Loucy (cell line): Measurements from ENCODE around the gene RBM33.

Experiments
- H2AFZ ChIP-seq: fragments of 200-600 bp; sonication (generic); 2 replicates; pipeline ENCODE4 v1.6.0; 2016; ENCODE audit warnings: antibody characterized with exemption, mild to moderate bottlenecking, low read length, moderate library complexity
- H3F3A ChIP-seq: fragments of 200-600 bp; 2 replicates; pipeline ENCODE4 v1.6.0; 2016; ENCODE audit warnings: antibody characterized with exemption, low read depth, mild to moderate bottlenecking
- H3K27me3 ChIP-seq: fragments of 200-600 bp; sonication (generic); 2 replicates; pipeline ENCODE4 v1.6.1; 2014; ENCODE audit warnings: low read length, mild to moderate bottlenecking; ENCODE audit not compliant: insufficient read depth, poor library complexity, severe bottlenecking
- H3K36me3 ChIP-seq: fragments of 200-600 bp; sonication (generic); 2 replicates; pipeline ENCODE4 v1.6.1; 2016; ENCODE audit warnings: low read length; ENCODE audit not compliant: insufficient read depth
- H3K4me1 ChIP-seq: fragments of 200-600 bp; sonication (generic); 2 replicates; pipeline ENCODE4 v1.5.1; 2014; ENCODE audit warnings: low read length, mild to moderate bottlenecking; ENCODE audit not compliant: insufficient read depth, poor library complexity, severe bottlenecking
- H3K4me2 ChIP-seq: fragments of 200-600 bp; sonication (generic); 2 replicates; pipeline ENCODE4 v1.6.0; 2014; ENCODE audit warnings: antibody characterized with exemption, low read length, low read depth, mild to moderate bottlenecking; ENCODE audit not compliant: poor library complexity, severe bottlenecking
- H3K4me3 ChIP-seq: fragments of 200-600 bp; sonication (generic); 2 replicates; pipeline ENCODE4 v1.5.1; 2014; ENCODE audit warnings: low read length, mild to moderate bottlenecking, mixed read lengths; ENCODE audit not compliant: poor library complexity, severe bottlenecking
- H3K79me2 ChIP-seq: fragments of 200-600 bp; sonication (generic); 2 replicates; pipeline ENCODE4 v1.6.1; 2014; ENCODE audit warnings: low read length; ENCODE audit not compliant: insufficient read depth
- H3K9ac ChIP-seq: fragments of 200-600 bp; sonication (generic); 2 replicates; pipeline ENCODE4 v1.6.0; 2014; ENCODE audit warnings: mild to moderate bottlenecking, low read depth, low read length, moderate library complexity; ENCODE audit not compliant: poor library complexity, severe bottlenecking
- H3K9me2 ChIP-seq: fragments of 200-600 bp; sonication (generic); replicated peaks from 2 replicates; pipeline ENCODE4 v1.6.1; 2016; ENCODE audit warnings: low read depth, low read length, mixed read lengths
- H3K9me3 ChIP-seq: fragments of 200-600 bp; sonication (generic); 2 replicates; pipeline ENCODE4 v1.6.1; 2014; ENCODE audit warnings: mild to moderate bottlenecking, antibody characterized with exemption, low read length, low read depth; ENCODE audit not compliant: insufficient read depth
- H4K20me1 ChIP-seq: fragments of 200-600 bp; sonication (generic); 2 replicates; pipeline ENCODE4 v1.6.0; 2014; ENCODE audit warnings: antibody characterized with exemption, low read length, mild to moderate bottlenecking; ENCODE audit not compliant: insufficient read depth, poor library complexity, severe bottlenecking
- CTCF ChIP-seq: fragments of 200-600 bp; sonication (generic); conservative IDR thresholded peaks from 2 replicates; pipeline ENCODE4 v1.5.1; 2014; ENCODE audit warnings: mild to moderate bottlenecking, antibody characterized with exemption, low read length
- EZH2phosphoT487 ChIP-seq: fragments of 200-600 bp; IDR thresholded peaks from 2 replicates; pipeline ENCODE4 v1.6.1; 2018; ENCODE audit warnings: antibody characterized with exemption, mild to moderate bottlenecking, moderate library complexity, borderline replicate concordance

The RBM33 gene

GRCh38 chr7:155824227-155824886 lies 179.9 kb downstream of the RBM33 start:
- no peak overlapping the region for H2AFZ ChIP-seq
- H3K36me3 ChIP-seq = no peaks in the 10 kb centered on the region
- H3K27me3 ChIP-seq = no peaks in the 10 kb centered on the region
- H3K4me1 ChIP-seq = no peaks in the 10 kb centered on the region
- H3K79me2 ChIP-seq = no peaks in the 10 kb centered on the region
- TF ChIP-seq EZH2phosphoT487 = no peak
- TF ChIP-seq CTCF = no peak
- H3K9ac ChIP-seq = no peak overlapping the region
- no peaks in the 10 kb centered on the region for H3K9me2 ChIP-seq
- H3K4me2 ChIP-seq = no peak overlapping the region
- no peak overlapping the region for H3K4me3 ChIP-seq
- no peaks in the 10 kb centered on the region for H3F3A ChIP-seq
- no peaks in the 10 kb centered on the region for H4K20me1 ChIP-seq
- H3K9me3 ChIP-seq = peaks cover 2% of the 10 kb centered on the region; the same call in 1 of the 2 replicates

DNA sequence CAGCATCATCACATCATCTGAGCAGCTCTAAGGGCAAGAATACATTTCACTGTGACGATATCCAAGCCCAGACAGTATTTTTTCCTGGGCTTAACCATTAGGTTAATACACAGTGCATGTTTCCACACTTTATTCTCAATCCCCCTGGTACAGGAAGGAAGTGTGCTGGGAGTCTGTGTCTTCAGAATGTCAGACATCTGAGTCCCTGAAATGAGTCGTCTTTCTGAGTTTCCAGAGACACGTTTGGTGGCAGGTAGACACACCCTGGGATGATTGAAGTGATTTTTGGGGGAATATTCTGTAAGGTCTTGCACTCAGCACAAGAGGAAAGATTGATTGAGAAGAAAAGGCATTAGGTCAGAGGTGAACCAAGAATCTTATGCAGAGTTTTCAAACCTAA lies 180.9 kb downstream of the RBM33 start:
- Histone ChIP-seq H4K20me1 (no peaks in the 10 kb centered on the region), H3K9me2 (no peaks in the 10 kb centered on the region), H3F3A (no peaks in the 10 kb centered on the region), H2AFZ (no peak overlapping the region), H3K9ac (no peak overlapping the region), H3K4me1 (no peaks in the 10 kb centered on the region), H3K4me2 (no peak overlapping the region), H3K4me3 (no peak overlapping the region), H3K36me3 (no peaks in the 10 kb centered on the region), H3K9me3 (peaks cover 2% of the 10 kb centered on the region; the same call in 1 of the 2 replicates), H3K79me2 (no peaks in the 10 kb centered on the region), H3K27me3 (no peaks in the 10 kb centered on the region)
- TF ChIP-seq CTCF (no peak), EZH2phosphoT487 (no peak)

DNA sequence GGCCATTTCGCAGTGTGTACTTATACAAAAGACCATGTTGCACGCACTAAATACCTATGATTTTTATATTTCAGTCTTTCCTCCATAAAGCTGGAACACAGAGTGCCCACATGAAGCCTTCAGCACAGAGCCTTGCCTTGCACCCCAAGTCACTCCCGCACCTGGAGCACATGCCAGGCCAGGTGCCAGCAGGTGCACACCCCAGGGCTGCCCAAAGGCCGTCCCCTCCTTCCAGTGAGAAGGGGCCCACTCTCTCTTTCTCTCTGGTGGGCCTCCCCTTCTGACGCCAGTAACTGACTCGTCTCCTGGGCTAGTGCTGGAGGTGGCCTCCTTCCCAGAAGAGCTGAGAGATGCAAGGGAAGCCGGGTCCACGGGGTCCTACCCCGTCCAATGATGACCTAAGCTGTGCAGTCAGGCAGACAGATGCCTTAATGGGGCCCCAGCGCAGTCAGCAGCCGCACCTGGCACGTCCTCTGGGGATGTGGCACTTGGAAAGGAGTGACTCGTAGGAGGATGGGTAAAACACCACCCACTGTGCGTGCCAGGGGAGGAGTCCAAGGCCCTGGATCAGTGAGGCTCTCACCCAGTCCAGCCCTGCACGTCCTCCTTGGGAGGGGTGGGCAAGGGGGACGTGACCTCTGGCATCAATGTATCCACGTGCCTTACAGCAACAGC lies 185.5 kb downstream of the RBM33 start:
- no peaks in the 10 kb centered on the region for H3K36me3 ChIP-seq
- no peaks in the 10 kb centered on the region for H3F3A ChIP-seq
- no peak overlapping the region for H3K4me2 ChIP-seq
- H3K9me2 ChIP-seq = no peaks in the 10 kb centered on the region
- no peak overlapping the region for H3K4me3 ChIP-seq
- H4K20me1 ChIP-seq = no peaks in the 10 kb centered on the region
- no peaks in the 10 kb centered on the region for H3K79me2 ChIP-seq
- H3K27me3 ChIP-seq = no peaks in the 10 kb centered on the region
- no peak overlapping the region for H3K9ac ChIP-seq
- TF ChIP-seq EZH2phosphoT487 (no peak), CTCF (no peak)
- H3K9me3 ChIP-seq = peaks cover 2% of the 10 kb centered on the region; the same call in 1 of the 2 replicates
- no peak overlapping the region for H2AFZ ChIP-seq
- no peaks in the 10 kb centered on the region for H3K4me1 ChIP-seq
